GM12878 (cell line): Measurements from ENCODE around the gene IGSF8. TPM values are rescaled to one million over a fixed set of nuclear protein-coding genes. Genes with fewer than 3 reads are reported as not detected.

ENCODE experiments used
- ATAC-seq: fragments of 200-7000 bp; cut with Tn5 transposase; 3 replicates; pipeline ENCODE4 v1.9.1; 2020; ENCODE audit warnings: mild to moderate bottlenecking, moderate library complexity
- BruUV-seq: library from RNA; stranded (reverse); fragments of 400-500 nt; replicated peaks from 2 replicates; lab custom pipeline; 2021; lab: Mats Ljungman, UMichigan
- CTCF ChIA-PET: fragments of 300-600 bp; sonication (Branson Sonifier 250); formaldehyde crosslinking; extraction: SDS; loops from one replicate; lab custom pipeline; 2021; ENCODE audit warnings: inconsistent platforms; lab: Yijun Ruan, JAX
- POLR2A ChIA-PET: fragments of 350-600 bp; formaldehyde crosslinking; extraction: SDS; loops from one replicate; lab custom pipeline; 2021; ENCODE audit warnings: inconsistent platforms; lab: Charles Lee
- RAD21 ChIA-PET: fragments of 300-600 bp; sonication (Branson Sonifier 250); formaldehyde crosslinking; loops from one replicate; lab custom pipeline; 2023; ENCODE audit warnings: antibody characterized with exemption; ENCODE audit not compliant: unreplicated experiment; lab: Charles Lee
- SMC1A ChIA-PET: fragments of 300-600 bp; sonication (Branson Sonifier 250); formaldehyde crosslinking; loops from one replicate; lab custom pipeline; 2023; ENCODE audit not compliant: unreplicated experiment, uncharacterized antibody; lab: Charles Lee
- DNase-seq: peaks from one replicate; pipeline ENCODE4 v3.0.0-alpha.2; 2011; ENCODE audit warnings: low read depth, low spot score
- FAIRE-seq: peaks from 3 replicates; lab custom pipeline; 2011; peaks lifted over from hg19 to GRCh38; lab: Jason Lieb, UNC
- H2AFZ ChIP-seq: 2 replicates; pipeline ENCODE4 v1.6.0; 2011; ENCODE audit warnings: low read depth, low read length, control low read depth; ENCODE audit not compliant: control insufficient read depth
- H3K27ac ChIP-seq: 2 replicates; pipeline ENCODE4 v1.5.1; 2011; ENCODE audit warnings: control low read depth; ENCODE audit not compliant: control insufficient read depth, insufficient read depth
- H3K27me3 ChIP-seq, 2 experiments: replicated peaks in 1 of 2; 2 replicates each; pipeline versions ENCODE4 v1.6.0 to v1.6.1; 2011; ENCODE audit warnings: low read length in 1 of 2; ENCODE audit not compliant: control insufficient read depth in 2 of 2, insufficient read depth in 2 of 2
- H3K36me3 ChIP-seq, 2 experiments: 2 replicates each; pipeline ENCODE4 v1.5.1; 2011; ENCODE audit warnings: low read length in 1 of 2; ENCODE audit not compliant: control insufficient read depth in 2 of 2, insufficient read depth in 2 of 2
- H3K4me1 ChIP-seq: 2 replicates; pipeline ENCODE4 v1.6.1; 2011; ENCODE audit warnings: mild to moderate bottlenecking, low read length, moderate library complexity, mixed read lengths; ENCODE audit not compliant: control insufficient read depth, insufficient read depth
- H3K4me2 ChIP-seq: 2 replicates; pipeline ENCODE4 v1.6.0; 2011; ENCODE audit warnings: control low read depth; ENCODE audit not compliant: control insufficient read depth, insufficient read depth
- H3K4me3 ChIP-seq: fragments of 200-600 bp; sonication (generic); 2 replicates; pipeline ENCODE4 v1.5.1; 2016
- H3K79me2 ChIP-seq: 2 replicates; pipeline ENCODE4 v1.6.0; 2011; ENCODE audit warnings: low read length; ENCODE audit not compliant: control insufficient read depth, insufficient read depth
- H3K9ac ChIP-seq: 2 replicates; pipeline ENCODE4 v1.8.0; 2011; ENCODE audit warnings: low read length, control low read depth, mixed read lengths; ENCODE audit not compliant: control insufficient read depth, insufficient read depth
- H3K9me3 ChIP-seq: replicated peaks from 3 replicates; pipeline ENCODE4 v1.5.1; 2011; ENCODE audit warnings: mild to moderate bottlenecking, low read length; ENCODE audit not compliant: control insufficient read depth, insufficient read depth
- H4K20me1 ChIP-seq: 2 replicates; pipeline ENCODE4 v1.6.0; 2011; ENCODE audit not compliant: control insufficient read depth, insufficient read depth
- NFXL1 ChIP-seq: fragments of 450-650 bp; IDR thresholded peaks from 2 replicates; pipeline ENCODE4 v1.6.1; 2017; ENCODE audit warnings: antibody characterized with exemption, mild to moderate bottlenecking, borderline replicate concordance
- PBX3 ChIP-seq: IDR thresholded peaks from 2 replicates; pipeline ENCODE4 v1.6.1; 2011; ENCODE audit warnings: mild to moderate bottlenecking, low read depth, low read length, moderate library complexity; ENCODE audit not compliant: insufficient replicate concordance
- POLR2A ChIP-seq: IDR thresholded peaks from 2 replicates; pipeline ENCODE4 v1.6.1; 2011; ENCODE audit warnings: low read depth, mild to moderate bottlenecking, low read length
- PRDM15 ChIP-seq: fragments of 450-650 bp; formaldehyde crosslinking; IDR thresholded peaks from 2 replicates; pipeline ENCODE4 v1.4.0; 2020; ENCODE audit warnings: mild to moderate bottlenecking, moderate library complexity
- ZBTB11 ChIP-seq: fragments of 450-650 bp; formaldehyde crosslinking; IDR thresholded peaks from 2 replicates; pipeline ENCODE4 v1.5.0; 2022; ENCODE audit warnings: mild to moderate bottlenecking, missing genetic modification characterization
- WGBS: methylation state at CpG from one replicate; pipeline ENCODE4 v1.1.6; 2016; ENCODE audit warnings: low lambda C conversion rate; ENCODE audit not compliant: insufficient replicate concordance, insufficient coverage; ENCODE audit errors: missing lambda C conversion rate; 5-methylcytosine and 5-hydroxymethylcytosine counted together
- in situ Hi-C: fragments of 300-500 bp; cut with MboI; formaldehyde crosslinking; loops from 9 replicates; pipeline ENCODE4 v1.14.3; 2018; ENCODE audit warnings: mixed read lengths
- intact Hi-C: fragments of 100-400 bp; cut with micrococcal nuclease; formaldehyde crosslinking; loops from one replicate; pipeline ENCODE4 v1.14.2; 2022; ENCODE audit not compliant: unreplicated experiment
- polyA plus RNA-seq, 11 experiments: library from polyadenylated mRNA; depleted of rRNA in 4 of 11; unstranded in 6 of 11; stranded (reverse) in 5 of 11; fragments of >200 nt; fragmentation: Nextera tagmentation in 4 of 11; fragmentation: Illumina TruSeq in 1 of 11; extraction: Ambion mirVana in 4 of 11; extraction: Trizol in 1 of 11; gene quantifications; 1 replicate in 1 of 11; 2 replicates in 10 of 11; pipeline versions ENCODE4 v1.2.1 to v1.2.3, GENCODE V29; 2011 to 2016; ENCODE audit warnings: inconsistent platforms in 2 of 11, missing spikeins in 2 of 11, low read depth in 1 of 11
- total RNA-seq, 4 experiments: library from RNA; depleted of rRNA in 3 of 4; stranded (reverse); fragments of >200 nt in 3 of 4; fragmentation: Illumina TruSeq in 1 of 4; extraction: Trizol in 1 of 4; gene quantifications; 2 replicates each; pipeline versions ENCODE4 v1.2.1 to v1.2.3, GENCODE V29; 2013 to 2021

The IGSF8 gene
- total and polyA plus RNA-seq, 10 of the 15 experiments (the other 5 are each of a cell fraction or from before 2014, with no cell fraction given): 0.64 to 24.7 (median 13.9) TPM

DNA sequence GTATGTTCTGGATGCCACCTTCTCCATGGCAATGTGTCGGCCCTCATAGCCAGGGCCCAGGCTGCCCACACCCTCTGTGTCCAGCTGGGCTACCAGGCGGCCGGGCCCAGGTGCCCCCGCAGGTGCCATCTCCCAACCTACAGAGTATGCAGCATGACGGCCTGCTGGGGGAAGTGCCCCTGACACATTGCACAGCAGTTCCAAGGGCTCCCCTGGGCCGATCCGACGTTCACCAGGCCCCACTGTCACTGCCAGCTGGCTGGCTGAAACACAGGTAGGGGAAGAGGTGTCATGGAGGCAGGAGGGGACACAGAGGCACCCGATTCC is 5.4 kb downstream of the IGSF8 start (continued):
- TF ChIP-seq ZBTB11 (CRISPR knock-in tag): no peak
- TF ChIP-seq PBX3: no peak
- TF ChIP-seq NFXL1: no peak

GRCh38 chr1:160092366-160093068 is 5.9 kb downstream of the IGSF8 start:
- intact Hi-C loops: no loop called here
- BruUV-seq: no TSS peak
- CTCF ChIA-PET: interaction anchor here (30.2 kb wide), 1 partner anchor 33 kb away, joined by 1035 read pairs; the partner anchor contains the start of genes KCNJ10 and KCNJ9

More at GRCh38 chr1:160092366-160093068, 5.9 kb downstream of the IGSF8 start:
- TF ChIP-seq PRDM15 (CRISPR knock-in tag) (no peak), POLR2A (peak; percentile 22; the same call in 1 of the 2 replicates)
- RAD21 ChIA-PET: no interaction called here
- FAIRE-seq (no peak), DNase-seq (no peak), ATAC-seq (no peak)
- Histone ChIP-seq H2AFZ (no peak overlapping the region), H3K27me3 (no peaks in the 10 kb centered on the region), H3K36me3 (peaks cover 0 to 2% of the 10 kb centered on the region in 2 experiments; a peak in 2 of 4 replicates), H3K4me1 (peaks cover 14% of the 10 kb centered on the region), H4K20me1 (no peaks in the 10 kb centered on the region; the same call in 1 of the 2 replicates), H3K4me3 (no peak overlapping the region), H3K79me2 (peaks cover 2% of the 10 kb centered on the region; the same call in 1 of the 2 replicates), H3K9ac (no peak overlapping the region), H3K4me2 (no peak overlapping the region), H3K27ac (no peak overlapping the region), H3K9me3 (no peaks in the 10 kb centered on the region)
- POLR2A ChIA-PET: no interaction called here
- SMC1A ChIA-PET: no interaction called here
- 90% methylated on average over 29 of the region's 32 CpGs for WGBS
- in situ Hi-C loops: no loop called here
